WTC11 (cell line): ENCODE data around the gene ACTN2. TPM values are rescaled to one million over a fixed set of nuclear protein-coding genes. Genes with fewer than 3 reads are reported as not detected.
A peak's percentile ranks its signal among the peaks of the same experiment; 100 is the strongest.

Source experiments
- ATAC-seq: fragments of 200-7000 bp; cut with Tn5 transposase; 2 replicates; pipeline ENCODE4 v1.10.0; 2021; ENCODE audit warnings: mild to moderate bottlenecking, moderate library complexity
- CTCF ChIA-PET: fragments of 300-600 bp; sonication (Branson Sonifier 250); formaldehyde crosslinking; loops from one replicate; lab custom pipeline; 2021; ENCODE audit warnings: antibody characterized with exemption; lab: Charles Lee
- POLR2A ChIA-PET: fragments of 350-600 bp; sonication (Branson Sonifier 250); formaldehyde crosslinking; loops from one replicate; lab custom pipeline; 2021; ENCODE audit warnings: antibody characterized with exemption; lab: Charles Lee
- DNase-seq: peaks from one replicate; pipeline ENCODE4 v3.0.0; 2021; ENCODE audit warnings: low spot score
- H3K27ac Mint-ChIP-seq: 2 replicates; pipeline ENCODE4 v1.8.0; 2021; ENCODE audit warnings: mixed read lengths
- H3K27me3 Mint-ChIP-seq: 2 replicates; pipeline ENCODE4 v1.8.0; 2021; ENCODE audit warnings: low read depth, mild to moderate bottlenecking, moderate library complexity, mixed read lengths
- H3K36me3 Mint-ChIP-seq: 2 replicates; pipeline ENCODE4 v1.8.0; 2021; ENCODE audit warnings: mixed read lengths
- H3K4me1 Mint-ChIP-seq: 2 replicates; pipeline ENCODE4 v1.8.0; 2022; ENCODE audit warnings: mixed read lengths
- H3K4me3 Mint-ChIP-seq: 2 replicates; pipeline ENCODE4 v1.8.0; 2021; ENCODE audit warnings: mild to moderate bottlenecking, moderate library complexity, mixed read lengths
- H3K9me3 Mint-ChIP-seq: 2 replicates; pipeline ENCODE4 v1.8.0; 2021; ENCODE audit warnings: mixed read lengths
- ELF4 ChIP-seq: sonication (generic); formaldehyde crosslinking; IDR thresholded peaks from 2 replicates; pipeline ENCODE4 v1.8.1; 2022; ENCODE audit warnings: low read depth, mild to moderate bottlenecking, moderate library complexity, missing genetic modification reagents
- GRHL2 ChIP-seq: fragments of 250-450 bp; sonication (Bioruptor Pico); IDR thresholded peaks from 2 replicates; pipeline ENCODE4 v1.8.0; 2022; ENCODE audit warnings: mild to moderate bottlenecking, moderate library complexity; ENCODE audit not compliant: insufficient replicate concordance, severe bottlenecking
- GTF2I ChIP-seq: fragments of 250-450 bp; sonication (Bioruptor Pico); conservative IDR thresholded peaks from 2 replicates; pipeline ENCODE4 v1.4.0; 2021; ENCODE audit warnings: mild to moderate bottlenecking
- JUN ChIP-seq: sonication (generic); formaldehyde crosslinking; IDR thresholded peaks from 2 replicates; pipeline ENCODE4 v1.8.0; 2023; ENCODE audit warnings: mild to moderate bottlenecking, missing genetic modification reagents
- KAT7 ChIP-seq: sonication (generic); formaldehyde crosslinking; IDR thresholded peaks from 2 replicates; pipeline ENCODE4 v1.8.1; 2023; ENCODE audit warnings: missing genetic modification reagents, mild to moderate bottlenecking, borderline replicate concordance
- MXD4 ChIP-seq: fragments of 250-450 bp; sonication (Bioruptor Pico); IDR thresholded peaks from 2 replicates; pipeline ENCODE4 v1.8.0; 2021; ENCODE audit warnings: mild to moderate bottlenecking, moderate library complexity, borderline replicate concordance
- MYBL2 ChIP-seq: sonication (generic); formaldehyde crosslinking; IDR thresholded peaks from 2 replicates; pipeline ENCODE4 v1.8.1; 2023; ENCODE audit warnings: mild to moderate bottlenecking, moderate library complexity, missing genetic modification reagents
- NFE2L1 ChIP-seq: sonication (generic); formaldehyde crosslinking; IDR thresholded peaks from 2 replicates; pipeline ENCODE4 v1.8.1; 2023; ENCODE audit warnings: missing genetic modification reagents
- NFYB ChIP-seq: sonication (generic); formaldehyde crosslinking; conservative IDR thresholded peaks from 2 replicates; pipeline ENCODE4 v1.8.0; 2022; ENCODE audit warnings: low read depth, missing genetic modification reagents
- RELA ChIP-seq: sonication (generic); formaldehyde crosslinking; IDR thresholded peaks from 2 replicates; pipeline ENCODE4 v1.8.1; 2022; ENCODE audit warnings: missing genetic modification reagents, mild to moderate bottlenecking, borderline replicate concordance
- RORB ChIP-seq: fragments of 250-450 bp; sonication (Bioruptor Pico); IDR thresholded peaks from 2 replicates; pipeline ENCODE4 v1.9.0; 2021; ENCODE audit warnings: mild to moderate bottlenecking
- SMAD3 ChIP-seq: sonication (generic); formaldehyde crosslinking; IDR thresholded peaks from 2 replicates; pipeline ENCODE4 v1.8.0; 2022; ENCODE audit warnings: missing genetic modification reagents, mild to moderate bottlenecking, borderline replicate concordance
- TCF7 ChIP-seq: sonication (generic); formaldehyde crosslinking; IDR thresholded peaks from 2 replicates; pipeline ENCODE4 v1.8.0; 2022; ENCODE audit warnings: mild to moderate bottlenecking, low read depth, missing genetic modification reagents, moderate library complexity
- ZNF671 ChIP-seq: fragments of 250-450 bp; sonication (Bioruptor Pico); IDR thresholded peaks from 2 replicates; pipeline ENCODE4 v1.8.0; 2021; ENCODE audit warnings: mild to moderate bottlenecking
- ZSCAN18 ChIP-seq: fragments of 250-450 bp; sonication (Bioruptor Pico); IDR thresholded peaks from 2 replicates; pipeline ENCODE4 v2.1.2; 2022; ENCODE audit warnings: mild to moderate bottlenecking, moderate library complexity
- total RNA-seq: library from RNA; stranded (reverse); gene quantifications from 3 replicates; pipeline ENCODE4 v1.2.3, GENCODE V29; 2021
- TF ChIP-seq, protein P1 (sequence below): sonication (generic); formaldehyde crosslinking; IDR thresholded peaks from 2 replicates; pipeline ENCODE4 v1.8.0; 2022; ENCODE audit warnings: mild to moderate bottlenecking, missing genetic modification reagents
- TF ChIP-seq, protein P2 (sequence below): sonication (generic); formaldehyde crosslinking; IDR thresholded peaks from 2 replicates; pipeline ENCODE4 v1.8.1; 2023; ENCODE audit warnings: mild to moderate bottlenecking, missing genetic modification reagents, borderline replicate concordance
- TF ChIP-seq, protein P3 (sequence below): sonication (generic); formaldehyde crosslinking; conservative IDR thresholded peaks from 2 replicates; pipeline ENCODE4 v1.8.1; 2022; ENCODE audit warnings: mild to moderate bottlenecking, missing genetic modification reagents
- TF ChIP-seq, protein P4 (sequence below): sonication (generic); formaldehyde crosslinking; IDR thresholded peaks from 2 replicates; pipeline ENCODE4 v1.8.1; 2022; ENCODE audit warnings: low read depth, mild to moderate bottlenecking, moderate library complexity, missing genetic modification reagents, borderline replicate concordance
- TF ChIP-seq, protein P5 (sequence below): fragments of 250-450 bp; sonication (Bioruptor Pico); IDR thresholded peaks from 2 replicates; pipeline ENCODE4 v1.8.0; 2021; ENCODE audit warnings: mild to moderate bottlenecking
- TF ChIP-seq, protein P6 (sequence below): sonication (generic); formaldehyde crosslinking; IDR thresholded peaks from 2 replicates; pipeline ENCODE4 v1.8.1; 2023; ENCODE audit warnings: mild to moderate bottlenecking, missing genetic modification reagents

The ACTN2 gene
- total RNA-seq, 1 experiment from 2014 or later, result 2.0 TPM

- TF ChIP-seq, protein P1, sequence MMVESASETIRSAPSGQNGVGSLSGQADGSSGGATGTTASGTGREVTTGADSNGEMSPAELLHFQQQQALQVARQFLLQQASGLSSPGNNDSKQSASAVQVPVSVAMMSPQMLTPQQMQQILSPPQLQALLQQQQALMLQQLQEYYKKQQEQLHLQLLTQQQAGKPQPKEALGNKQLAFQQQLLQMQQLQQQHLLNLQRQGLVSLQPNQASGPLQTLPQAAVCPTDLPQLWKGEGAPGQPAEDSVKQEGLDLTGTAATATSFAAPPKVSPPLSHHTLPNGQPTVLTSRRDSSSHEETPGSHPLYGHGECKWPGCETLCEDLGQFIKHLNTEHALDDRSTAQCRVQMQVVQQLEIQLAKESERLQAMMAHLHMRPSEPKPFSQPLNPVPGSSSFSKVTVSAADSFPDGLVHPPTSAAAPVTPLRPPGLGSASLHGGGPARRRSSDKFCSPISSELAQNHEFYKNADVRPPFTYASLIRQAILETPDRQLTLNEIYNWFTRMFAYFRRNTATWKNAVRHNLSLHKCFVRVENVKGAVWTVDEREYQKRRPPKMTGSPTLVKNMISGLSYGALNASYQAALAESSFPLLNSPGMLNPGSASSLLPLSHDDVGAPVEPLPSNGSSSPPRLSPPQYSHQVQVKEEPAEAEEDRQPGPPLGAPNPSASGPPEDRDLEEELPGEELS, result 0 out of 2 replicates have a peak, but pooled peaks have one; percentile 5
- TF ChIP-seq, protein P2, sequence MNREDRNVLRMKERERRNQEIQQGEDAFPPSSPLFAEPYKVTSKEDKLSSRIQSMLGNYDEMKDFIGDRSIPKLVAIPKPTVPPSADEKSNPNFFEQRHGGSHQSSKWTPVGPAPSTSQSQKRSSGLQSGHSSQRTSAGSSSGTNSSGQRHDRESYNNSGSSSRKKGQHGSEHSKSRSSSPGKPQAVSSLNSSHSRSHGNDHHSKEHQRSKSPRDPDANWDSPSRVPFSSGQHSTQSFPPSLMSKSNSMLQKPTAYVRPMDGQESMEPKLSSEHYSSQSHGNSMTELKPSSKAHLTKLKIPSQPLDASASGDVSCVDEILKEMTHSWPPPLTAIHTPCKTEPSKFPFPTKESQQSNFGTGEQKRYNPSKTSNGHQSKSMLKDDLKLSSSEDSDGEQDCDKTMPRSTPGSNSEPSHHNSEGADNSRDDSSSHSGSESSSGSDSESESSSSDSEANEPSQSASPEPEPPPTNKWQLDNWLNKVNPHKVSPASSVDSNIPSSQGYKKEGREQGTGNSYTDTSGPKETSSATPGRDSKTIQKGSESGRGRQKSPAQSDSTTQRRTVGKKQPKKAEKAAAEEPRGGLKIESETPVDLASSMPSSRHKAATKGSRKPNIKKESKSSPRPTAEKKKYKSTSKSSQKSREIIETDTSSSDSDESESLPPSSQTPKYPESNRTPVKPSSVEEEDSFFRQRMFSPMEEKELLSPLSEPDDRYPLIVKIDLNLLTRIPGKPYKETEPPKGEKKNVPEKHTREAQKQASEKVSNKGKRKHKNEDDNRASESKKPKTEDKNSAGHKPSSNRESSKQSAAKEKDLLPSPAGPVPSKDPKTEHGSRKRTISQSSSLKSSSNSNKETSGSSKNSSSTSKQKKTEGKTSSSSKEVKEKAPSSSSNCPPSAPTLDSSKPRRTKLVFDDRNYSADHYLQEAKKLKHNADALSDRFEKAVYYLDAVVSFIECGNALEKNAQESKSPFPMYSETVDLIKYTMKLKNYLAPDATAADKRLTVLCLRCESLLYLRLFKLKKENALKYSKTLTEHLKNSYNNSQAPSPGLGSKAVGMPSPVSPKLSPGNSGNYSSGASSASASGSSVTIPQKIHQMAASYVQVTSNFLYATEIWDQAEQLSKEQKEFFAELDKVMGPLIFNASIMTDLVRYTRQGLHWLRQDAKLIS (CRISPR knock-in tag), result no peak
- TF ChIP-seq ELF4 (no peak), NFYB (no peak), RELA (CRISPR knock-in tag) (no peak), MYBL2 (CRISPR knock-in tag) (no peak), ZNF671 (CRISPR knock-in tag) (no peak), RORB (no peak), ZSCAN18 (CRISPR knock-in tag) (no peak), JUN (CRISPR knock-in tag) (no peak), GTF2I (CRISPR knock-in tag) (no peak), SMAD3 (0 out of 2 replicates have a peak, but pooled peaks have one; percentile 30), TCF7 (CRISPR knock-in tag) (peak; percentile 9; the same call in 1 of the 2 replicates), MXD4 (CRISPR knock-in tag) (no peak)
- TF ChIP-seq, protein P3, sequence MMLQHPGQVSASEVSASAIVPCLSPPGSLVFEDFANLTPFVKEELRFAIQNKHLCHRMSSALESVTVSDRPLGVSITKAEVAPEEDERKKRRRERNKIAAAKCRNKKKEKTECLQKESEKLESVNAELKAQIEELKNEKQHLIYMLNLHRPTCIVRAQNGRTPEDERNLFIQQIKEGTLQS, result no peak
- TF ChIP-seq, protein P4, sequence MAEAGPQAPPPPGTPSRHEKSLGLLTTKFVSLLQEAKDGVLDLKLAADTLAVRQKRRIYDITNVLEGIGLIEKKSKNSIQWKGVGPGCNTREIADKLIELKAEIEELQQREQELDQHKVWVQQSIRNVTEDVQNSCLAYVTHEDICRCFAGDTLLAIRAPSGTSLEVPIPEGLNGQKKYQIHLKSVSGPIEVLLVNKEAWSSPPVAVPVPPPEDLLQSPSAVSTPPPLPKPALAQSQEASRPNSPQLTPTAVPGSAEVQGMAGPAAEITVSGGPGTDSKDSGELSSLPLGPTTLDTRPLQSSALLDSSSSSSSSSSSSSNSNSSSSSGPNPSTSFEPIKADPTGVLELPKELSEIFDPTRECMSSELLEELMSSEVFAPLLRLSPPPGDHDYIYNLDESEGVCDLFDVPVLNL (CRISPR knock-in tag), result no peak
Measured at GRCh38 chr1:236685917-236686814, at the start of gene ACTN2 (continued).

DNA sequence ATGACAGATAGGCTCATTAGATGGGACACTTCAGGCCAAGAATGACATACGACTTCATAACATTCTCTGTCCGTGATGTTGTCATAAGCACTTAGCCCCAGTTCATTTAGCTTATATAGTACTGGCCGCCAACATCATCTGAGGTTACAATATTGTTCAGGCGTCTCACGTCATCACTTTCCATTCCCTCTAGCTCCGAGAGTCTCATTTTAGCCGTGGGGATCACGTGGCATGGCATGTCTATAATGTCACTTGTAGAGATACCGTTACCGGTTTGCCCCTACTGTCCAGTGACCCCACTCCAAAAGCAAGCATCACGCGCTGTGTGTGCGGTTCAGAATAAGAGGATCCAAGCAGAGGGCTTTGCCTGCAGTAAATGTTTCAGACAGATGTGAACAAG, 47.4 kb upstream of the ACTN2 start:
- Mint-ChIP-seq H3K4me3 (no peak overlapping the region), H3K4me1 (no peaks in the 10 kb centered on the region)
- CTCF ChIA-PET, result interaction anchor here (1.5 kb wide), 1 partner anchor 115 kb away, joined by 4 read pairs; no protein-coding TSS in a partner anchor
- TF ChIP-seq GRHL2 (CRISPR knock-in tag) (no peak), NFE2L1 (CRISPR knock-in tag) (no peak), KAT7 (CRISPR knock-in tag) (no peak)
- TF ChIP-seq, protein P5, sequence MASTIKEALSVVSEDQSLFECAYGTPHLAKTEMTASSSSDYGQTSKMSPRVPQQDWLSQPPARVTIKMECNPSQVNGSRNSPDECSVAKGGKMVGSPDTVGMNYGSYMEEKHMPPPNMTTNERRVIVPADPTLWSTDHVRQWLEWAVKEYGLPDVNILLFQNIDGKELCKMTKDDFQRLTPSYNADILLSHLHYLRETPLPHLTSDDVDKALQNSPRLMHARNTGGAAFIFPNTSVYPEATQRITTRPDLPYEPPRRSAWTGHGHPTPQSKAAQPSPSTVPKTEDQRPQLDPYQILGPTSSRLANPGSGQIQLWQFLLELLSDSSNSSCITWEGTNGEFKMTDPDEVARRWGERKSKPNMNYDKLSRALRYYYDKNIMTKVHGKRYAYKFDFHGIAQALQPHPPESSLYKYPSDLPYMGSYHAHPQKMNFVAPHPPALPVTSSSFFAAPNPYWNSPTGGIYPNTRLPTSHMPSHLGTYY, result no peak
- TF ChIP-seq, protein P6, sequence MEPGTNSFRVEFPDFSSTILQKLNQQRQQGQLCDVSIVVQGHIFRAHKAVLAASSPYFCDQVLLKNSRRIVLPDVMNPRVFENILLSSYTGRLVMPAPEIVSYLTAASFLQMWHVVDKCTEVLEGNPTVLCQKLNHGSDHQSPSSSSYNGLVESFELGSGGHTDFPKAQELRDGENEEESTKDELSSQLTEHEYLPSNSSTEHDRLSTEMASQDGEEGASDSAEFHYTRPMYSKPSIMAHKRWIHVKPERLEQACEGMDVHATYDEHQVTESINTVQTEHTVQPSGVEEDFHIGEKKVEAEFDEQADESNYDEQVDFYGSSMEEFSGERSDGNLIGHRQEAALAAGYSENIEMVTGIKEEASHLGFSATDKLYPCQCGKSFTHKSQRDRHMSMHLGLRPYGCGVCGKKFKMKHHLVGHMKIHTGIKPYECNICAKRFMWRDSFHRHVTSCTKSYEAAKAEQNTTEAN (CRISPR knock-in tag), result no peak

More for the DNA sequence above, 47.4 kb upstream of the ACTN2 start:
- H3K27me3 Mint-ChIP-seq, result no peaks in the 10 kb centered on the region
- ATAC-seq, result no peak
- POLR2A ChIA-PET, result no interaction called here
- H3K9me3 Mint-ChIP-seq, result no peaks in the 10 kb centered on the region
- no peak for DNase-seq
- H3K36me3 Mint-ChIP-seq, result no peaks in the 10 kb centered on the region
- no peak overlapping the region for H3K27ac Mint-ChIP-seq
